Neural crest cell (in vitro differentiated cells): ENCODE data around the gene ZNF618. TPM values are rescaled to one million over a fixed set of nuclear protein-coding genes. Genes with fewer than 3 reads are reported as not detected.

Experiments used
- DNase-seq: peaks from one replicate; pipeline ENCODE4 v3.0.0; 2021; ENCODE audit warnings: low read depth, mixed read lengths, low spot score
- H3K27ac Mint-ChIP-seq: one replicate; pipeline ENCODE4 v1.8.0; 2021; ENCODE audit warnings: mild to moderate bottlenecking, mixed read lengths; ENCODE audit not compliant: unreplicated experiment
- H3K27me3 Mint-ChIP-seq: 2 replicates; pipeline ENCODE4 v1.8.0; 2021; ENCODE audit warnings: low read depth, mild to moderate bottlenecking, mixed read lengths
- H3K36me3 Mint-ChIP-seq: 2 replicates; pipeline ENCODE4 v1.8.0; 2021; ENCODE audit warnings: low read depth, mild to moderate bottlenecking, mixed read lengths
- H3K4me1 Mint-ChIP-seq: 2 replicates; pipeline ENCODE4 v1.8.0; 2021; ENCODE audit warnings: mixed read lengths
- H3K4me3 Mint-ChIP-seq: one replicate; pipeline ENCODE4 v1.8.0; 2021; ENCODE audit warnings: mild to moderate bottlenecking, mixed read lengths
- H3K9me3 Mint-ChIP-seq: 2 replicates; pipeline ENCODE4 v1.8.0; 2021; ENCODE audit warnings: mixed read lengths
- CTCF ChIP-seq: fragments of 200-600 bp; sonication (generic); conservative IDR thresholded peaks from 2 replicates; pipeline ENCODE4 v1.5.0; 2021; ENCODE audit warnings: antibody characterized with exemption, mild to moderate bottlenecking
- total RNA-seq: library from RNA; stranded (reverse); gene quantifications from 2 replicates; pipeline ENCODE4 v1.2.1, GENCODE V29; 2021

Gene ZNF618
- total RNA-seq, 1 donor from 2014 or later = 60.8 TPM

DNA sequence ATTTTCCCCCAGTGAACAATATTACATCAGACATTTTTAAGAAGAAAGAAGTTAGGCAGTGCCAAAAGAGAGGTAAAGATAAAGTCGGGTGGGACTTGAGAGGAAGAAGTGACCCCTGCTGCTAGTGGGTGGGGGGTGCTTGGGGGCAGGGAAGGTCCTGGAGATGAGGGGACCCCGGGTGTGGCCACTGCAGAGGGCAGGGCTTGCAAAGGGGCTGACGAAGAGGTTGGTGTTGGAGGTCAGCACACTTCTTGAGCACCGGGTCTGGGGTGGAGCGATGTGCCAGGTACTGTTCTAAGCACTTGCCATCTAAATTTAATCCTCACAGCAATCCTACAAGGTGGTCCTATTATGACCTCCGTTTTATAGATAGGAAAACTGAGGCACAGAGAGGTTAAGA, 140.0 kb downstream of the ZNF618 start:
- no peaks in the 10 kb centered on the region for H3K27me3 Mint-ChIP-seq
- peaks cover 57% of the 10 kb centered on the region for H3K36me3 Mint-ChIP-seq
- H3K4me1 Mint-ChIP-seq = no peaks in the 10 kb centered on the region
- H3K4me3 Mint-ChIP-seq = no peak overlapping the region
- no peak for TF ChIP-seq CTCF
- H3K27ac Mint-ChIP-seq = no peak overlapping the region
- peaks cover 9% of the 10 kb centered on the region for H3K9me3 Mint-ChIP-seq
- no peak for DNase-seq

- H3K27ac Mint-ChIP-seq = no peak overlapping the region
- no peaks in the 10 kb centered on the region for H3K4me1 Mint-ChIP-seq
- peaks cover 13% of the 10 kb centered on the region for H3K9me3 Mint-ChIP-seq
- no peak for TF ChIP-seq CTCF
- no peak for DNase-seq
- no peaks in the 10 kb centered on the region for H3K27me3 Mint-ChIP-seq
- H3K4me3 Mint-ChIP-seq = no peak overlapping the region
- H3K36me3 Mint-ChIP-seq = peaks cover 57% of the 10 kb centered on the region
Measured at GRCh38 chr9:114016629-114017423, 140.7 kb downstream of the ZNF618 start.

GRCh38 chr9:114017741-114018715, 141.9 kb downstream of the ZNF618 start:
- H3K36me3 Mint-ChIP-seq = peaks cover 57% of the 10 kb centered on the region
- no peak overlapping the region for H3K27ac Mint-ChIP-seq
- no peaks in the 10 kb centered on the region for H3K4me1 Mint-ChIP-seq
- no peak overlapping the region for H3K4me3 Mint-ChIP-seq
- peaks cover 16% of the 10 kb centered on the region for H3K9me3 Mint-ChIP-seq
- no peaks in the 10 kb centered on the region for H3K27me3 Mint-ChIP-seq
- no peak for TF ChIP-seq CTCF
- no peak for DNase-seq

GRCh38 chr9:114021578-114021977, 145.5 kb downstream of the ZNF618 start:
- no peak for TF ChIP-seq CTCF
- Mint-ChIP-seq H3K27me3 (no peaks in the 10 kb centered on the region), H3K4me1 (no peaks in the 10 kb centered on the region), H3K27ac (no peak overlapping the region), H3K36me3 (peaks cover 72% of the 10 kb centered on the region), H3K4me3 (no peak overlapping the region), H3K9me3 (peaks cover 20% of the 10 kb centered on the region)
- DNase-seq = no peak

DNA sequence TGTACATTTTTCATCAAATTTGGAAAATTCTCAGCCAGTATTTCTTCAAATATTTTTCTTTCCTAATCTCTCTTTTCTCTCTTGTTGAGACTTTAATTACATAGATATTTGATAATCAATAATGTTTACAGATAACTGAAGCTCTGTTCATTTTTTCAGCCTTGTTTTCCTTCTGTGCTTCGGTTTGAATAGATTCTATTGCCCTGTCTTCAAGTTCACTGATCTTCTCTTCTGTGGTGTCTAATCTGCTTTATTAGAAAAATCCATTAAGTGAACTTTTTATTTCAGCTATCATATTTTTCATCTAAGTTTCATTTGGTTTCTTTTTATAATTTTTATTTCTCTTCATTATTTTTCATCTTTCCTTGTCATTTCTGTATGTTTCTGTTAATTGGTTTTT, 147.9 kb downstream of the ZNF618 start:
- Mint-ChIP-seq H3K4me1 (no peaks in the 10 kb centered on the region), H3K27me3 (no peaks in the 10 kb centered on the region), H3K36me3 (peaks cover 68% of the 10 kb centered on the region), H3K4me3 (no peak overlapping the region), H3K9me3 (peaks cover 20% of the 10 kb centered on the region), H3K27ac (no peak overlapping the region)
- DNase-seq = no peak
- no peak for TF ChIP-seq CTCF
